ENCODE measurements around the gene FXYD7. TPM values are rescaled to one million over a fixed set of nuclear protein-coding genes. Genes with fewer than 3 reads are reported as not detected.

The FXYD7 gene
- polyA plus RNA-seq, 3 donors, result 0.16 TPM; not detected in 2

DNA sequence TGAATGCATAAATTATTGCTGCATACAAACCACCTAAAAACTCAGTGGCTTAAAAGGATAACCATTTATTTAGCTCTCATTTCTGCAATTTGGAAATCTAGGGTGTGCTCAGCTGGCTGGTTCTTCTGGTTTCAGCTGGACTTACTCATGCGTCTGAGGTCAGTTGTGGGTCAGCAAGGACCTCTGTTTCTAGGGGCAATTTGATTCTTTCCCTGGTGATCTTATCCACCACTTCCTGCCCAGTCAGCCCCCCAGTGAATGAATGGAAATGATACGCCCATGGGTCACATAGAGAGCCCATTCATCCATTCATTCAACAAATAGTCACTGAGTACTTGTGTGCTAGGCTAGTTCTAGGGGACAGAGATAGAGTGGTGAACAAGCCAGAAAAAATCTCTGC lies 21.4 kb downstream of the FXYD7 start:
- Mint-ChIP-seq H3K9me3 (peaks cover 26 to 39% (median 32%) of the 10 kb centered on the region in 7 donors), H3K36me3 (peaks cover 93 to 97% of the 10 kb centered on the region in 2 donors), H3K4me3 (no peak overlapping the region), H3K27ac (peak overlapping the region in 2 of 7 donors; percentile 50 to 54), H3K27me3 (ENCODE audit: low read depth in 3 of 3) (no peaks in the 10 kb centered on the region), H3K4me1 (peaks cover 34% of the 10 kb centered on the region)
- H3K9ac ChIP-seq (ENCODE audit: insufficient read depth, low read length, poor library complexity, severe bottlenecking), result no peak overlapping the region
- no peak for DNase-seq
- H3K36me3 ChIP-seq (replicated peaks in 1 of 2; ENCODE audit: control insufficient read depth in 1 of 2, insufficient read depth in 2 of 2, low read length in 2 of 2), result peaks cover 87 to 94% of the 10 kb centered on the region in 2 donors
- no peak overlapping the region for H3K4me3 ChIP-seq (replicated peaks in 1 of 3; ENCODE audit: low read depth in 2 of 3, low read length in 3 of 3)
- no peak for TF ChIP-seq CTCF (IDR thresholded peaks at IDR 0.05)
- H3K4me2 ChIP-seq (replicated peaks; ENCODE audit: extremely low read depth, low read length, poor library complexity, severe bottlenecking), result no peak overlapping the region
- H3K27ac ChIP-seq (ENCODE audit: low read depth in 1 of 2, low read length in 2 of 2), result no peak overlapping the region
- no peaks in the 10 kb centered on the region for H3K27me3 ChIP-seq (ENCODE audit: control insufficient read depth in 2 of 2, insufficient read depth in 2 of 2, low read length in 2 of 2)
- 86% methylated on average over 1 of the region's 2 CpGs for WGBS (ENCODE audit: insufficient coverage)
- no peak overlapping the region for H2AFZ ChIP-seq (ENCODE audit: insufficient read depth, low read depth, low read length, poor library complexity, severe bottlenecking)
- peaks cover 62% of the 10 kb centered on the region for H3K79me2 ChIP-seq (ENCODE audit: insufficient read depth, low read length)
- H3K9me3 ChIP-seq (replicated peaks in 1 of 2; ENCODE audit: control insufficient read depth in 1 of 2, insufficient read depth in 1 of 2, low read length in 2 of 2), result peaks cover 35 to 40% of the 10 kb centered on the region in 2 donors
- H4K20me1 ChIP-seq (ENCODE audit: insufficient read depth, low read length), result peaks cover 55% of the 10 kb centered on the region
- H3K4me1 ChIP-seq (ENCODE audit: control insufficient read depth in 1 of 2, insufficient read depth in 2 of 2, low read length in 2 of 2), result peaks cover 20 to 24% of the 10 kb centered on the region in 2 donors
- intact Hi-C loops (cut with micrococcal nuclease), result no loop called here

DNA sequence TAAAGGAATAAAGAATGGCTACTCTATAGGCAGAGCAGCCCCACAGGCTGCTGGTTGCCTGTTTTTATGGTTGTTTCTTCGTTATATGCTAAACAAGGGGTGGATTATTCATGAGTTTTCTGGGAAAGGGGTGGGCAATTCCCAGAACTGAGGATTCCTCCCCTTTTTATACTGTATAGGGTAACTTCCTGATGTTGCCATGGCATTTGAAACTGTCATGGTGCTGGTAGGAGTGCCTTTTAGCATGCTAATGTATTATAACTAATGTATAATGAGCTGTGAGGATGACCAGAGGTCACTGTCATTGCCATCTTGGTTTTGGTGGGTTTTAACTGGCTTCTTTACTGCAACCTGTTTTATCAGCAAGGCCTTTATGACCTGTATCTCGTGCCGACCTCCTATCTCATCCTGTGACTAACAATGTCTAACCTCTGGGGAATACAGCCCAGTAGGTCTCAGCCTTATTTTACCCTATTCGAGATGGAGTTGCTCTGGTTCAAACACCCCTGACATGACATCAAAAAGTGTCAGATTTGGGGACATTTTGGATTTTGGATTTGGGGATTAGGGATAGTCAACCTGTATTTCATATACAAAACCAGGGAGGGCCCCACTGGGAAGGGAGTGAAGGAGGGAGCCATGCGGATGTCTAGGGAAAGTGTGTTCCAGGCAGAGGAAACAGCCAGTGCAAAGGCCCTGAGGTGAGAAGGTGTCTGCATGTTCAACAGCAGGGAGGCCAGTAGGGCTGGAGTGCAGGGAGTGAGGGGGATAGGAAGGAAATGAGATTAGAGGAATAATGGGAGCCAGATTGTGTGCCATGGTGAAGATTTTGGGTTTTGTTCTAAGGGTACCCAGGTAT lies 22.4 kb downstream of the FXYD7 start:
- 75% methylated on average over 2 of the region's 5 CpGs for WGBS (ENCODE audit: insufficient coverage)
- Mint-ChIP-seq H3K9me3 (peaks cover 24 to 36% (median 32%) of the 10 kb centered on the region in 7 donors), H3K27me3 (ENCODE audit: low read depth in 3 of 3) (no peaks in the 10 kb centered on the region), H3K4me1 (peaks cover 44% of the 10 kb centered on the region), H3K27ac (peak overlapping the region in 5 of 7 donors; percentile 9 to 85 (median 69)), H3K4me3 (no peak overlapping the region), H3K36me3 (peaks cover 90 to 97% of the 10 kb centered on the region in 2 donors)
- intact Hi-C loops (cut with micrococcal nuclease), result no loop called here
- Histone ChIP-seq H3K9me3 (replicated peaks in 1 of 2; ENCODE audit: control insufficient read depth in 1 of 2, insufficient read depth in 1 of 2, low read length in 2 of 2) (peaks cover 35 to 40% of the 10 kb centered on the region in 2 donors), H3K27me3 (ENCODE audit: control insufficient read depth in 2 of 2, insufficient read depth in 2 of 2, low read length in 2 of 2) (no peaks in the 10 kb centered on the region), H4K20me1 (ENCODE audit: insufficient read depth, low read length) (peaks cover 46% of the 10 kb centered on the region), H3K27ac (ENCODE audit: low read depth in 1 of 2, low read length in 2 of 2) (peak overlapping the region in 1 of 2 donors; percentile 70), H2AFZ (ENCODE audit: insufficient read depth, low read depth, low read length, poor library complexity, severe bottlenecking) (no peak overlapping the region), H3K4me2 (replicated peaks; ENCODE audit: extremely low read depth, low read length, poor library complexity, severe bottlenecking) (no peak overlapping the region), H3K9ac (ENCODE audit: insufficient read depth, low read length, poor library complexity, severe bottlenecking) (no peak overlapping the region), H3K4me3 (replicated peaks in 1 of 3; ENCODE audit: low read depth in 2 of 3, low read length in 3 of 3) (no peak overlapping the region), H3K36me3 (replicated peaks in 1 of 2; ENCODE audit: control insufficient read depth in 1 of 2, insufficient read depth in 2 of 2, low read length in 2 of 2) (peaks cover 82 to 94% of the 10 kb centered on the region in 2 donors), H3K4me1 (ENCODE audit: control insufficient read depth in 1 of 2, insufficient read depth in 2 of 2, low read length in 2 of 2) (peaks cover 24 to 34% of the 10 kb centered on the region in 2 donors), H3K79me2 (ENCODE audit: insufficient read depth, low read length) (peaks cover 53% of the 10 kb centered on the region)
- DNase-seq, result no peak
- TF ChIP-seq CTCF (IDR thresholded peaks at IDR 0.05), result no peak

All from CD14-positive monocyte (primary cell).